CMK (cell line): Measurements from ENCODE around the gene SESN1.

ENCODE experiments used
- DNase-seq: peaks from one replicate; pipeline ENCODE4 v3.0.0-alpha.2; 2010; ENCODE audit warnings: low read depth

Gene SESN1

GRCh38 chr6:108961077-108961476, 133.6 kb downstream of the SESN1 start:
- DNase-seq, result no peak

DNA sequence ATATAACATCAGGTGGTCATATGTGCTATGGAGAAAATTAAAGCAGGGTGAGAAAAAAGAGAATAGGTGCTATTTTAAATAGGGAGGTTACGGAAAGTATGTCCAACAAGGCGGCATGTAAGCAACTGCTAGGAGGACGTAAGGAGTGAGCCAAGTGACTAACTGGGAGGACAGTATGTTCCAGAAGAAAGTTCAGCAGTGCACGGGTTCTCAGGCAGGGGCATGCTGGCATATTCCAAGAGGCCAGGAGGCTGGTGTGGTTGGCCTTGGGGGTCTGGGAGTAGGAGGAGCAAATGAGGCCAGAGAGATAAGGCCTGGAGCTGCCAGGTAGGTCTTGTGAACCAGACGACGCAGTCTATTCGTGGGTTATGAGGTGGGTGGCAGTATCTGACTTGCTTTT, 134.0 kb downstream of the SESN1 start:
- no peak for DNase-seq

GRCh38 chr6:108959972-108960582, 134.6 kb downstream of the SESN1 start:
- no peak for DNase-seq

GRCh38 chr6:108958900-108959770, 135.5 kb downstream of the SESN1 start:
- no peak for DNase-seq

GRCh38 chr6:108957221-108957620, 137.4 kb downstream of the SESN1 start:
- no peak for DNase-seq

- no peak for DNase-seq
Observed at GRCh38 chr6:108955329-108955949, 139.2 kb downstream of the SESN1 start.

DNA sequence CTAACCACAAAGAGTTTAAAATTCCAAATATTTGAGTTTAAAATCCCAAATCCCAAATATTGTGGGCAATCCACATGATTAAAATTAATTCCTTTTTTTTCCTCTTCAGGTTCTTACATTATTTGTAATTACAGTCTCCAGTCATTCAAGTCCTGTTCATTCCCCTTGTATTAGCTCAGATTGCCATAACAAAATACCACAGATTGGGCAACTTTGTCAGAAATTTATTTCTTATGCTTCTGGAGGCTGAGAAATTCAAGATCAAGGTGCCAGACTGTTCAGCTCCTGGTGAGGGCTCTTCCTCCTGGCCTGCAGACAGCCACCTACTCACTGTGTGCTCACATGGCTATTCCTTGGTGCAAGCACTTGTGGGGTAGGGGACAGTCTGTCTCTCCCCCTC, 141.0 kb downstream of the SESN1 start:
- DNase-seq, result no peak

- DNase-seq, result no peak
Observed at GRCh38 chr6:108952776-108953486, 141.7 kb downstream of the SESN1 start.

DNA sequence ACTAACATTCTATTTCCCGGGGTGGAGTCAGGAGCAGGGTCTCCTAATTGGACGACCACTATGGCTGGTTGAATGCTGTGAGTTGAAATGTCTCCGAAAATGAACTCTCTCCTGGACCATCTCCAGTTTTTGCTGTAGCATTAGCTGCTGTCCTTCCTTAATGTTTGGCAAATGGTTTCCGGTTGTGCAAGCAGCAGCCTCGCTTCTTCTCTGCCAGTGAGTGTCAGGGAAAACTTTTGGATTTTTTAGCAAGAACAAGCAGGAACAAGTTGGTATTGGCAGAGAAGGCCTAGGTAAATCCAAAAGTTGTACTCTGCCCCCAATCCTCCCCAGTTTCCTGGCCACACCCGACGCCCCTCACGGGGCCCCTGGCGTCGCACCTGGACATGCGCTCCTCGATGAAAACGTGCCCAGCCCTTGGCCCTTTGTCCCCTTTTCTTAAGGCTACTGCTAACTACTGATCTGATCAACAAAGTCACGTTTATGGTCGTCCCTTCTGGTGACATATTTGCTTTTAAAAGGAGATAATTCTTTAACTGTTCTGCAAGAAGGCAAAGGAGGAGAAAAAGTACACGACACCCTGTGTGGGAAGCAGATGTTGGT, 143.2 kb downstream of the SESN1 start:
- DNase-seq, result no peak

DNA sequence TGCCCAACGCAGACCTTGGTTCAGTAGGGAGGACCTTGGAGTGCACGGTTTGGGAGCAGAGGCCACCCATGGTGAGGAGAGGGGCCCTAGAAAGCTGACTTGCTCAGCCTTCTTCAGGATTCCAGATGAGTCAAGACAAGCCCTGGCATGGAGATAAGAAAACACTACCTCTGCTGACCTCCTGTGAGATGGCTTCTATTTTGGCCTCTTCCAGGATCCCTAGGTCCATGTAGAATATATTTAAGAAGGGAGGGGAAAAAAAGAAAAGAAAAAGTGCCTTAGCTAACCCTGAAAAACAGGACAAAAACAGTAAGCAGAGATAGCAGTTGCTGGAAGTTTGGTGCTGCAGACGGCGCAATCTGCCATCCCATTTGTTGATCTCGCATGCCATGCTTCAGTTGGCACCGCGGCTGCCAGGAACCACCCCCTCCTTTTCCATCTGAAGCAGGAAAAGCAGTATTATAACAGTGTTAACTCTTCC, 146.4 kb downstream of the SESN1 start:
- no peak for DNase-seq

DNA sequence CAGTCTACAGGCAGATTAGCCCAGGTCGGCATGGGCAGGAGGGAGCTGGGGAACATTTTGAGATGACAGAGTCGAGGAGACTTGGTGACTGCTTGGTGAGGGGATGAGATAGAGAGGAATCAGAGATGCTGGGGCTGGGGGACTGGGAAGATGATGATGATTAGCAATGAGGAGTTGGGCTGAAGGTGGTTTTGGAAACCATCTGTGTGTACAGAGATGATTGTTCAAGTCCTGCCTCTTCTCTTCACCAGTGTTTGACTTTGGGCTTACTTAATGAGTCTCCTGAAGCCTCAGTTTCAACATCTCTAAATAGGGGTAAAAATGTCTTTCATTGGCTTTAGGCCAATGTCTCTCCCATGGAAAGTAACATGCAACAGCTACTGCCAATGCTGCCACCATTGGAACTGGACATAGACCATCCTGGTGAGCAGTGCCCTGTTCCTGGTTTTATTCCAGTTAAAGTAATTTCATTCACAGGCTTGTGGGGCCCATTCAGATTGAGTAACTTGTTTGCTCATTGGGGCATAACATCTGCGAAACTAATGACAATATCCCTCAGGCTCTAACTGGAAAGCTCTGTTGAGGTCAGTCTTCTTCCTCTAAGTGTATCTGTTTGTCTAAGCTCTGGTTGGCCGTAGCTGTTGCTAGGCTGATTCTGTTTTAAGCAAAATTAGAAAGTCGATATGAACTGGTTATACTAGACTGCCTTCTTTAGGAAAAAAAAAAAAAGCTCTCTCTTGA, 147.4 kb downstream of the SESN1 start:
- no peak for DNase-seq

GRCh38 chr6:108946695-108947094, 148.0 kb downstream of the SESN1 start:
- no peak for DNase-seq

DNA sequence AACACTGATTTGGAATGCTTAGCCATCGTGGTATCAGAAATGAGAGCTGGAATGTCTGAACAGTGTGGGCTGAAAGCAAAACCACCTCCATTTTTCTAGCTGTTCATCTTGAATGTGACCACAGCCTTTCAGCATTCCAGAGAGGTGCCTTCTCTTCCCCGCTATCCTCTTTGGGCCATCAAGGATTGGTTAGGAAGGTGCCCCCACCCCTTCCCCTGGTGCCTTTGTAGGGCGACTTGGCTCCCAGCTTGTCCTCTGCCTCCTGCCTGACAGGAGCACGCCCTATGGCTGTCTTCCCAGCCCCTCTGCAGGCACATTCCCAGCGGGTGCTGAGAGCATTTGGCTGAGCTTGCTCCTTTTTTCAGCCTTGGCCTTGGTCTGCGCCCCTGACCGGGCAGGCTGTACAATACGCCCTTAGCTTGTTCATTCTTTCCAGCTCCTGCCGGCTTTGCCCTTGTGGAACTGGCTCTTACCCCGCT, 148.9 kb downstream of the SESN1 start:
- no peak for DNase-seq

GRCh38 chr6:108944707-108945680, 149.7 kb downstream of the SESN1 start:
- DNase-seq, result no peak

GRCh38 chr6:108944071-108944470, 150.6 kb downstream of the SESN1 start:
- no peak for DNase-seq

- no peak for DNase-seq
Observed at GRCh38 chr6:108942556-108943492, 151.8 kb downstream of the SESN1 start.

DNA sequence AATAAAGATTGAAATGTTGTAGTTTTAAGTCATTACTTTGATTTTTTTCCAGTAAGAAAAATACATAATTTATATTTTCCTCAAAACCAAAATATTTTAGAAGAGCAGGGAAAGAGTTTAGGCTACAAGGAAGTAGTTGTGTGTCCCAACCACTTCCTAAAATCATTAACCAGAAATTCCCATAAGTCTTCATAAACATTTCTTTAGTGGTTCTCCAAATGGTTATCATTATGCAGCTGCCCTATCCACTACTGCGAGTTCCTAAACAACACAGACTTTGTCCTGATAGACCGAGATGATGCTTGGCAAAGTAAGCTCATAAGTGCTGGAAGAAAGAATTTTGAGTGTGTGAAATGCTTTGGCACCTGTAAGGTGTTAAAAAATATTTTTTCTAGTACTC, 152.8 kb downstream of the SESN1 start:
- DNase-seq, result no peak

- DNase-seq, result no peak
Observed at GRCh38 chr6:108941281-108941680, 153.4 kb downstream of the SESN1 start.

GRCh38 chr6:108940741-108941140, 153.9 kb downstream of the SESN1 start:
- DNase-seq, result no peak
